Upper lobe of right lung (tissue), 1 donor: Measurements from ENCODE around the gene CHAF1A. TPM values are rescaled to one million over a fixed set of nuclear protein-coding genes. Genes with fewer than 3 reads are reported as not detected.

Experiments
- ATAC-seq: fragments of 200-7000 bp; cut with Tn5 transposase; one replicate; pipeline ENCODE4 v1.9.1; 2020; ENCODE audit warnings: mild to moderate bottlenecking, moderate library complexity
- DNase-seq: peaks from one replicate; pipeline ENCODE4 v3.0.0-alpha.2; 2020
- H3K27ac ChIP-seq: fragments of 200-600 bp; one replicate; pipeline ENCODE4 v1.8.0; 2022
- H3K27me3 ChIP-seq: fragments of 200-600 bp; one replicate; pipeline ENCODE4 v1.8.0; 2022; ENCODE audit warnings: mild to moderate bottlenecking
- H3K36me3 ChIP-seq: fragments of 200-600 bp; one replicate; pipeline ENCODE4 v1.8.0; 2022
- H3K4me1 ChIP-seq: fragments of 200-600 bp; one replicate; pipeline ENCODE4 v1.8.0; 2022
- H3K4me3 ChIP-seq: fragments of 200-600 bp; one replicate; pipeline ENCODE4 v1.8.0; 2022; ENCODE audit warnings: mild to moderate bottlenecking
- H3K9me3 ChIP-seq: fragments of 200-600 bp; one replicate; pipeline ENCODE4 v1.8.0; 2022
- CTCF ChIP-seq: fragments of 200-600 bp; IDR thresholded peaks from one replicate; pipeline ENCODE4 v1.8.0; 2022; ENCODE audit warnings: antibody characterized with exemption
- intact Hi-C: fragments of 100-400 bp; cut with DNase I; formaldehyde crosslinking; loops from one replicate; pipeline ENCODE4 v1.11.0; 2022
- total RNA-seq: library from RNA; stranded (reverse); fragmentation: NEBNext Ultra II Directional; extraction: Animal tissue kit (Norgen Biotek cat#: 25700); gene quantifications from one replicate; pipeline ENCODE4 v1.2.1, GENCODE V29; 2021
- donor health status: DM: no; HTN: yes; CAD: no; lungs with severe emphysema.

Gene CHAF1A
- total RNA-seq, 1 donor from 2014 or later, result 10.8 TPM

GRCh38 chr19:4390017-4390566 is 12.3 kb upstream of the CHAF1A start:
- intact Hi-C loops, result no loop called here
- no peaks in the 10 kb centered on the region for H3K9me3 ChIP-seq
- H3K4me3 ChIP-seq, result peak overlapping the region; percentile 10
- ATAC-seq, result peak; percentile 64
- no peak for DNase-seq
- no peaks in the 10 kb centered on the region for H3K27me3 ChIP-seq
- H3K36me3 ChIP-seq, result peaks cover 13% of the 10 kb centered on the region
- peaks cover 64% of the 10 kb centered on the region for H3K4me1 ChIP-seq
- TF ChIP-seq CTCF, result no peak
- peak overlapping the region; percentile 80 for H3K27ac ChIP-seq

DNA sequence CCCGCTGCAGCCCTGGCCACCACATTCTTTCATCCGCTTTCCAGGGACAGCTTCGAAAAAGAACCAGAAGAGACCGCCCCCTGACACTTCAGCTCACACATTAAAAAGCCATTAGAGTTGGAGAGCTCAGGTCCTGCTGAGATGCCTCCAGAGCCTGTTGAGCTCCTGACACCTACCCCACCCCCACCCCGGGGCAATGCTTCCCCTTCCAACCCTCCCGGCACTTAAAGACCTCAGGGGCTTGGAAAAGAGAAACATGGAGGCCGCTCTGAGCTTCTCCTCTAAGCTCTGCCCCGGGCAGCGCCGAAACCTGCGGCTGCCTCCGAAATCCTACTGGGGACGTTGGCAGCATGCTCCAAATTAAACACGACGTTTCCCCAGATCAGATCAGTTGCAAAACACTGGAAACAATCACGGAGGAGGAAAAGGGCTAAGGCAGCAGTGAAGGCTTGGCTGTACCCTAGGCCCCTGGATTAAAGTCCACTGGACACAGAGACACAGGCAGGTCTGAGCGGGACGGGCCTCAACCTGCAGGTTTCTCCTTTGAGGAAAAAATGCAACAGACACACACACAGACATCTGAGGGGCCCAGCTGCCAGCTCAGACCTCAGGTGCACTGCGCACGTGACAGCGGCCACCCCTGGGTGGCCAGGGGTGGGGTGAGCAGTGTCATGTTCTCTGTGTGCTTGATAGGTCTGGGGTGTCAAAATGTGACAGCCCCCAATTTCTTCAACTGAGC is 11.7 kb upstream of the CHAF1A start:
- no peak for TF ChIP-seq CTCF
- peaks cover 63% of the 10 kb centered on the region for H3K4me1 ChIP-seq
- intact Hi-C loops, result no loop called here
- no peaks in the 10 kb centered on the region for H3K9me3 ChIP-seq
- H3K36me3 ChIP-seq, result peaks cover 19% of the 10 kb centered on the region
- H3K4me3 ChIP-seq, result peak overlapping the region; percentile 10
- ATAC-seq (no peak), DNase-seq (no peak)
- H3K27me3 ChIP-seq, result no peaks in the 10 kb centered on the region
- H3K27ac ChIP-seq, result peak overlapping the region; percentile 80

- no peaks in the 10 kb centered on the region for H3K9me3 ChIP-seq
- H3K36me3 ChIP-seq, result peaks cover 23% of the 10 kb centered on the region
- peaks cover 63% of the 10 kb centered on the region for H3K4me1 ChIP-seq
- DNase-seq (no peak), ATAC-seq (no peak)
- H3K27me3 ChIP-seq, result no peaks in the 10 kb centered on the region
- peak overlapping the region; percentile 80 for H3K27ac ChIP-seq
- H3K4me3 ChIP-seq, result no peak overlapping the region
- intact Hi-C loops, result no loop called here
- no peak for TF ChIP-seq CTCF
These were observed 11.1 kb upstream of the CHAF1A start for GRCh38 chr19:4391306-4391693.

GRCh38 chr19:4391701-4392483 is 10.5 kb upstream of the CHAF1A start:
- intact Hi-C loops, result no loop called here
- Histone ChIP-seq H3K9me3 (no peaks in the 10 kb centered on the region), H3K27ac (peak overlapping the region; percentile 80), H3K4me3 (no peak overlapping the region), H3K4me1 (peaks cover 66% of the 10 kb centered on the region), H3K27me3 (no peaks in the 10 kb centered on the region), H3K36me3 (peaks cover 23% of the 10 kb centered on the region)
- DNase-seq (no peak), ATAC-seq (peak; percentile 27)
- no peak for TF ChIP-seq CTCF

- no peaks in the 10 kb centered on the region for H3K9me3 ChIP-seq
- H3K4me1 ChIP-seq, result peaks cover 77% of the 10 kb centered on the region
- no peak for TF ChIP-seq CTCF
- H3K27me3 ChIP-seq, result no peaks in the 10 kb centered on the region
- H3K4me3 ChIP-seq, result no peak overlapping the region
- H3K27ac ChIP-seq, result no peak overlapping the region
- intact Hi-C loops, result no loop called here
- peaks cover 18% of the 10 kb centered on the region for H3K36me3 ChIP-seq
- ATAC-seq (no peak), DNase-seq (no peak)
These were observed 8.4 kb upstream of the CHAF1A start for GRCh38 chr19:4393947-4394590.
